HCT116 (cell line): ENCODE results near the gene SLC19A1. TPM values are rescaled to one million over a fixed set of nuclear protein-coding genes. Genes with fewer than 3 reads are reported as not detected.

Experiments
- ATAC-seq: fragments of 200-7000 bp; cut with Tn5 transposase; 2 replicates; pipeline ENCODE4 v1.9.1; 2020; ENCODE audit warnings: mild to moderate bottlenecking, moderate library complexity
- BruUV-seq: library from RNA; stranded (reverse); fragments of 400-500 nt; replicated peaks from 2 replicates; lab custom pipeline; 2021; lab: Mats Ljungman, UMichigan
- CTCF ChIA-PET: fragments of 300-600 bp; sonication (Branson Sonifier 250); formaldehyde crosslinking; loops from one replicate; lab custom pipeline; 2021; ENCODE audit warnings: antibody characterized with exemption; lab: Charles Lee
- POLR2A ChIA-PET: fragments of 300-600, 350-600 bp; sonication (Branson Sonifier 250); formaldehyde crosslinking; loops from one replicate; lab custom pipeline; 2021; ENCODE audit warnings: antibody characterized with exemption; lab: Charles Lee
- RAD21 ChIA-PET, 2 experiments: fragments of 300-600 bp; sonication (Branson Sonifier 250); formaldehyde crosslinking; loops; one replicate each; lab custom pipeline; 2023; ENCODE audit warnings: low total read pairs in 2 of 2; ENCODE audit not compliant: uncharacterized antibody in 2 of 2, unreplicated experiment in 2 of 2, low non-redundant PET in 1 of 2; lab: Charles Lee
- DNase-seq: peaks from one replicate; pipeline ENCODE4 v3.0.0-alpha.2; 2010; ENCODE audit warnings: low read depth, low spot score
- H2AFZ ChIP-seq: fragments of 200-600 bp; shearing (Covaris generic), sonication (generic); 2 replicates; pipeline ENCODE4 v1.6.1; 2017; ENCODE audit warnings: low read depth, mixed run types, mixed read lengths, antibody characterized with exemption, low read length; ENCODE audit not compliant: poor library complexity, severe bottlenecking
- H3K27ac ChIP-seq: 2 replicates; pipeline ENCODE4 v1.5.1; 2012; ENCODE audit warnings: low read depth, low read length
- H3K27me3 ChIP-seq: fragments of 200-600 bp; sonication (generic); 2 replicates; pipeline ENCODE4 v1.6.1; 2016; ENCODE audit warnings: mixed run types, low read length, mixed read lengths; ENCODE audit not compliant: insufficient read depth
- H3K36me3 ChIP-seq, 2 experiments: fragments of 200-500 bp in 1 of 2; fragments of 200-600 bp in 1 of 2; sonication (Bioruptor generic) in 1 of 2; sonication (generic) in 1 of 2; 2 replicates each; pipeline versions ENCODE4 v1.5.1 to v1.6.1; 2014 to 2016; ENCODE audit warnings: low read length in 2 of 2, inconsistent platforms in 1 of 2, mixed read lengths in 1 of 2, mixed run types in 1 of 2; ENCODE audit not compliant: insufficient read depth in 2 of 2, control insufficient read depth in 1 of 2
- H3K4me1 ChIP-seq, 2 experiments: fragments of 200-600 bp in 1 of 2; sonication (generic) in 1 of 2; 2 replicates each; pipeline versions ENCODE4 v1.5.1 to v1.6.1; 2012 to 2017; ENCODE audit warnings: low read length in 2 of 2, inconsistent platforms in 1 of 2, mild to moderate bottlenecking in 1 of 2, mixed read lengths in 1 of 2, mixed run types in 1 of 2, moderate library complexity in 1 of 2; ENCODE audit not compliant: insufficient read depth in 2 of 2, control insufficient read depth in 1 of 2
- H3K4me2 ChIP-seq: fragments of 200-600 bp; sonication (generic); 2 replicates; pipeline ENCODE4 v1.6.1; 2017; ENCODE audit warnings: mixed run types, low read length, mixed read lengths
- H3K4me3 ChIP-seq, 2 experiments: fragments of 200-600 bp in 1 of 2; sonication (generic) in 1 of 2; replicated peaks in 1 of 2; 2 replicates each; pipeline ENCODE4 v1.5.1; 2011 to 2016; ENCODE audit warnings: low read length in 2 of 2, control low read depth in 1 of 2, low read depth in 1 of 2, mild to moderate bottlenecking in 1 of 2, mixed read lengths in 1 of 2, mixed run types in 1 of 2
- H3K79me2 ChIP-seq: fragments of 200-600 bp; sonication (generic); 2 replicates; pipeline ENCODE4 v1.6.1; 2017; ENCODE audit warnings: mild to moderate bottlenecking, mixed run types, low read length, moderate library complexity, mixed read lengths; ENCODE audit not compliant: insufficient read depth
- H3K9ac ChIP-seq: fragments of 200-600 bp; sonication (generic); 2 replicates; pipeline ENCODE4 v1.6.1; 2016; ENCODE audit warnings: low read length, mixed read lengths
- H3K9me2 ChIP-seq: fragments of 200-600 bp; sonication (generic), shearing (Covaris generic); 2 replicates; pipeline ENCODE4 v1.6.1; 2017; ENCODE audit warnings: mixed run types, mild to moderate bottlenecking, moderate library complexity; ENCODE audit not compliant: insufficient read depth
- H3K9me3 ChIP-seq, 2 experiments: fragments of 200-500 bp in 1 of 2; fragments of 200-600 bp in 1 of 2; sonication (Bioruptor generic) in 1 of 2; sonication (generic) in 1 of 2; 2 replicates each; pipeline ENCODE4 v1.6.1; 2014 to 2017; ENCODE audit warnings: low read length in 2 of 2, mixed read lengths in 2 of 2, inconsistent platforms in 1 of 2, low read depth in 1 of 2, mild to moderate bottlenecking in 1 of 2, mixed run types in 1 of 2, moderate library complexity in 1 of 2; ENCODE audit not compliant: control insufficient read depth in 1 of 2, insufficient read depth in 1 of 2
- H4K20me1 ChIP-seq: fragments of 200-600 bp; sonication (generic), shearing (Covaris generic); 2 replicates; pipeline ENCODE4 v1.6.1; 2017; ENCODE audit warnings: mixed run types, mild to moderate bottlenecking, moderate library complexity; ENCODE audit not compliant: insufficient read depth
- EGR1 ChIP-seq: IDR thresholded peaks from 2 replicates; pipeline ENCODE4 v1.6.1; 2012; ENCODE audit warnings: low read depth
- ELF1 ChIP-seq: IDR thresholded peaks from 2 replicates; pipeline ENCODE4 v1.6.1; 2012; ENCODE audit warnings: low read depth, borderline replicate concordance
- EZH2 ChIP-seq: fragments of 200-600 bp; sonication (generic); IDR thresholded peaks from 2 replicates; pipeline ENCODE4 v1.6.1; 2017; ENCODE audit warnings: antibody characterized with exemption, mixed run types
- EZH2phosphoT487 ChIP-seq: fragments of 200-600 bp; IDR thresholded peaks from 2 replicates; pipeline ENCODE4 v1.6.1; 2018; ENCODE audit warnings: antibody characterized with exemption, borderline replicate concordance
- FOSL1 ChIP-seq: IDR thresholded peaks from 2 replicates; pipeline ENCODE4 v1.6.1; 2012; ENCODE audit warnings: low read depth
- JUND ChIP-seq: IDR thresholded peaks from 2 replicates; pipeline ENCODE4 v1.6.1; 2012
- RAD21 ChIP-seq: IDR thresholded peaks from 2 replicates; pipeline ENCODE4 v1.6.1; 2012; ENCODE audit warnings: low read depth, mild to moderate bottlenecking
- SIN3A ChIP-seq: IDR thresholded peaks from 2 replicates; pipeline ENCODE4 v1.6.1; 2012; ENCODE audit warnings: low read depth
- SRF ChIP-seq: IDR thresholded peaks from 2 replicates; pipeline ENCODE4 v1.6.1; 2012; ENCODE audit warnings: low read depth
- ZFX ChIP-seq: fragments of 450-650 bp; IDR thresholded peaks from 2 replicates; pipeline ENCODE4 v1.6.1; 2017
- intact Hi-C: fragments of 100-400 bp; cut with micrococcal nuclease; formaldehyde crosslinking; loops from 2 replicates; pipeline ENCODE4 v1.10.0; 2022
- total RNA-seq: library from RNA; stranded (reverse); gene quantifications from one replicate; pipeline ENCODE4 v1.2.1, GENCODE V29; 2021; ENCODE audit not compliant: unreplicated experiment
- TF ChIP-seq, protein P1 (sequence below), 3 experiments: fragments of 200-600 bp in 1 of 3; sonication (generic) in 1 of 3; IDR thresholded peaks in 2 of 3; conservative IDR thresholded peaks in 1 of 3; 2 replicates each; pipeline ENCODE4 v1.5.1; 2012 to 2017; ENCODE audit warnings: low read depth in 2 of 3, low read length in 2 of 3, antibody characterized with exemption in 1 of 3, borderline replicate concordance in 1 of 3, control low read depth in 1 of 3, mild to moderate bottlenecking in 1 of 3, mixed read lengths in 1 of 3, mixed run types in 1 of 3, moderate library complexity in 1 of 3; ENCODE audit not compliant: insufficient read depth in 1 of 3
- TF ChIP-seq, protein P2 (sequence below): IDR thresholded peaks from 2 replicates; pipeline ENCODE4 v1.6.1; 2012; ENCODE audit warnings: low read depth

Gene SLC19A1
- total RNA-seq, 1 experiment from 2014 or later = 50.2 TPM

DNA sequence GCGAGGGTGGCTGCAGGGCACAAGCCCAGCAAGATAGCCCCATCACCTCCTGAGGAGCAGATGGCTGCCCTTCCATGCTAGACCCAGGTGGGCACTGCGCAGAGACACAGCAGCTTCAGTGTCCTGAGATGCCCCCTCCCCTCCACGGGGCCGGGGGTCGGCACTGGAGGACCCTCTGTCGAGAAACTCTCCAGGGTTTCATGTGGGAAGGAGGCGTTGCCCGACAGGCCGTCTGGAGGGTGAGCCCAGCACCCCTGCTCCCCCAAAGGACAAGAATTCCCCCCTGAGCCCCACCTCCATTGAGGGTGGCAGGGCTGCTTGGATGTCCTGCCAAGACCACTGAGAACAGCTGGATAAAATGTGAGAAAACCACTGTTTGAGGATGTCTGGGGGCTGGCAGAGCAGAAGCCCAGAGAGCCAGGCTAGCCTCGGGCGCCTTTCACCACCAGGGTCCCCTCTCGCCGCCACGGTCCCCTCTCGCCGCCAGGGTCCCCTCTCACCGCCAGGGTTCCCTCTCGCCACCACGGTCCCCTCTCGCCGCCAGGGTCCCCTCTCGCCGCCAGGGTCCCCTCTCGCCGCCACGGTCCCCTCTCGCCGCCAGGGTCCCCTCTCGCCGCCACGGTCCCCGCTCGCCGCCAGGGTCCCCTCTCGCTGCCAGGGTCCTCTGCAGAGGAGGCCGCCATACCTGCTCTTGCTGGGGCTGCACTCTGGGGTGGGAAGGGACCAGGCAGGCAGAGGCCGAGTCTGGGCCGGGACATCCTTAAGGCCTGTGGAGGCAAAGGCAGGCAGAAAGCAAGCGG, 44.2 kb downstream of the SLC19A1 start:
- no TSS peak for BruUV-seq
- Histone ChIP-seq H2AFZ (no peak overlapping the region), H3K9ac (no peak overlapping the region), H3K79me2 (no peaks in the 10 kb centered on the region), H3K9me2 (no peaks in the 10 kb centered on the region), H3K4me1 (no peaks in the 10 kb centered on the region), H4K20me1 (no peaks in the 10 kb centered on the region), H3K27me3 (no peaks in the 10 kb centered on the region), H3K27ac (no peak overlapping the region), H3K36me3 (peaks cover 0 to 10% of the 10 kb centered on the region in 2 experiments; a peak in 2 of 4 replicates), H3K4me3 (no peak overlapping the region), H3K9me3 (no peaks in the 10 kb centered on the region), H3K4me2 (no peak overlapping the region)
- intact Hi-C loops = no loop called here
- ChIA-PET RAD21 (no interaction called here), CTCF (no interaction called here), POLR2A (no interaction called here)
- no peak for TF ChIP-seq EZH2phosphoT487
- TF ChIP-seq, protein P1, sequence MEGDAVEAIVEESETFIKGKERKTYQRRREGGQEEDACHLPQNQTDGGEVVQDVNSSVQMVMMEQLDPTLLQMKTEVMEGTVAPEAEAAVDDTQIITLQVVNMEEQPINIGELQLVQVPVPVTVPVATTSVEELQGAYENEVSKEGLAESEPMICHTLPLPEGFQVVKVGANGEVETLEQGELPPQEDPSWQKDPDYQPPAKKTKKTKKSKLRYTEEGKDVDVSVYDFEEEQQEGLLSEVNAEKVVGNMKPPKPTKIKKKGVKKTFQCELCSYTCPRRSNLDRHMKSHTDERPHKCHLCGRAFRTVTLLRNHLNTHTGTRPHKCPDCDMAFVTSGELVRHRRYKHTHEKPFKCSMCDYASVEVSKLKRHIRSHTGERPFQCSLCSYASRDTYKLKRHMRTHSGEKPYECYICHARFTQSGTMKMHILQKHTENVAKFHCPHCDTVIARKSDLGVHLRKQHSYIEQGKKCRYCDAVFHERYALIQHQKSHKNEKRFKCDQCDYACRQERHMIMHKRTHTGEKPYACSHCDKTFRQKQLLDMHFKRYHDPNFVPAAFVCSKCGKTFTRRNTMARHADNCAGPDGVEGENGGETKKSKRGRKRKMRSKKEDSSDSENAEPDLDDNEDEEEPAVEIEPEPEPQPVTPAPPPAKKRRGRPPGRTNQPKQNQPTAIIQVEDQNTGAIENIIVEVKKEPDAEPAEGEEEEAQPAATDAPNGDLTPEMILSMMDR (IDR thresholded peaks at IDR 0.05 in 2 of 3, conservative IDR thresholded peaks at IDR 0.05 in 1 of 3; ENCODE audit: borderline replicate concordance in 1 of 3, insufficient read depth in 1 of 3, low read depth in 2 of 3, low read length in 2 of 3) = no peak
- TF ChIP-seq FOSL1 = no peak
- TF ChIP-seq SIN3A = no peak
- TF ChIP-seq ELF1 = no peak
- TF ChIP-seq ZFX = no peak
- TF ChIP-seq EZH2 = no peak
- no peak for TF ChIP-seq EGR1
- TF ChIP-seq RAD21 = no peak
- no peak for TF ChIP-seq JUND
- no peak for TF ChIP-seq SRF
- TF ChIP-seq, protein P2, sequence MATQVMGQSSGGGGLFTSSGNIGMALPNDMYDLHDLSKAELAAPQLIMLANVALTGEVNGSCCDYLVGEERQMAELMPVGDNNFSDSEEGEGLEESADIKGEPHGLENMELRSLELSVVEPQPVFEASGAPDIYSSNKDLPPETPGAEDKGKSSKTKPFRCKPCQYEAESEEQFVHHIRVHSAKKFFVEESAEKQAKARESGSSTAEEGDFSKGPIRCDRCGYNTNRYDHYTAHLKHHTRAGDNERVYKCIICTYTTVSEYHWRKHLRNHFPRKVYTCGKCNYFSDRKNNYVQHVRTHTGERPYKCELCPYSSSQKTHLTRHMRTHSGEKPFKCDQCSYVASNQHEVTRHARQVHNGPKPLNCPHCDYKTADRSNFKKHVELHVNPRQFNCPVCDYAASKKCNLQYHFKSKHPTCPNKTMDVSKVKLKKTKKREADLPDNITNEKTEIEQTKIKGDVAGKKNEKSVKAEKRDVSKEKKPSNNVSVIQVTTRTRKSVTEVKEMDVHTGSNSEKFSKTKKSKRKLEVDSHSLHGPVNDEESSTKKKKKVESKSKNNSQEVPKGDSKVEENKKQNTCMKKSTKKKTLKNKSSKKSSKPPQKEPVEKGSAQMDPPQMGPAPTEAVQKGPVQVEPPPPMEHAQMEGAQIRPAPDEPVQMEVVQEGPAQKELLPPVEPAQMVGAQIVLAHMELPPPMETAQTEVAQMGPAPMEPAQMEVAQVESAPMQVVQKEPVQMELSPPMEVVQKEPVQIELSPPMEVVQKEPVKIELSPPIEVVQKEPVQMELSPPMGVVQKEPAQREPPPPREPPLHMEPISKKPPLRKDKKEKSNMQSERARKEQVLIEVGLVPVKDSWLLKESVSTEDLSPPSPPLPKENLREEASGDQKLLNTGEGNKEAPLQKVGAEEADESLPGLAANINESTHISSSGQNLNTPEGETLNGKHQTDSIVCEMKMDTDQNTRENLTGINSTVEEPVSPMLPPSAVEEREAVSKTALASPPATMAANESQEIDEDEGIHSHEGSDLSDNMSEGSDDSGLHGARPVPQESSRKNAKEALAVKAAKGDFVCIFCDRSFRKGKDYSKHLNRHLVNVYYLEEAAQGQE = no peak
- ATAC-seq (no peak), DNase-seq (no peak)
